Neural progenitor cell (in vitro differentiated cells): Measurements from ENCODE around the gene RBMX2.

Source experiments
- EZH2phosphoT487 ChIP-seq: fragments of 200-600 bp; sonication (generic); IDR thresholded peaks from 2 replicates; pipeline ENCODE4 v1.6.1; 2017; ENCODE audit warnings: antibody characterized with exemption
- TF ChIP-seq, protein P1 (sequence below): fragments of 200-600 bp; sonication (generic); IDR thresholded peaks from 2 replicates; pipeline ENCODE4 v1.5.1; 2017; ENCODE audit warnings: antibody characterized with exemption, mild to moderate bottlenecking

DNA sequence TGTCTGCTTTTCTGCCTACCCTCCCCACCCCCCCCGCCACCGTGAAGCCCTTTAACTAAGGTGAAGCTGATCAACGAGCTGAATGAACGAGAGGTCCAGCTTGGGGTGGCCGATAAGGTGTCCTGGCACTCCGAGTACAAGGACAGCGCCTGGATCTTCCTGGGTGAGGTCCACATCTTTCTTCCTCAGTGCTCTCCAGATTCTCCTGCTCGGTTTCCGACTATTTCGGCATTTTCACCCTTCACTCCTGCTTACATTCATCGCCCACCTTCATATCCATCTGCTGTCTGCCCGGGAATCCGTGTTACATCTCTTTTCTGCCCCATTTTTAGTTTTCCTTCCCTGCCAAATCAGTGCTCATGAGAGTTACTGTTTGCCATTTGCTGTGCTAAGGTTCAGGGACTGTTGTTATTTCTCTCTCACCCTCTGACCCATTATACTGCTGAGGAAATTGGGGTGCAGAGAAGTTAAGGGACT is 459 bp downstream of the RBMX2 start:
- TF ChIP-seq, protein P1, sequence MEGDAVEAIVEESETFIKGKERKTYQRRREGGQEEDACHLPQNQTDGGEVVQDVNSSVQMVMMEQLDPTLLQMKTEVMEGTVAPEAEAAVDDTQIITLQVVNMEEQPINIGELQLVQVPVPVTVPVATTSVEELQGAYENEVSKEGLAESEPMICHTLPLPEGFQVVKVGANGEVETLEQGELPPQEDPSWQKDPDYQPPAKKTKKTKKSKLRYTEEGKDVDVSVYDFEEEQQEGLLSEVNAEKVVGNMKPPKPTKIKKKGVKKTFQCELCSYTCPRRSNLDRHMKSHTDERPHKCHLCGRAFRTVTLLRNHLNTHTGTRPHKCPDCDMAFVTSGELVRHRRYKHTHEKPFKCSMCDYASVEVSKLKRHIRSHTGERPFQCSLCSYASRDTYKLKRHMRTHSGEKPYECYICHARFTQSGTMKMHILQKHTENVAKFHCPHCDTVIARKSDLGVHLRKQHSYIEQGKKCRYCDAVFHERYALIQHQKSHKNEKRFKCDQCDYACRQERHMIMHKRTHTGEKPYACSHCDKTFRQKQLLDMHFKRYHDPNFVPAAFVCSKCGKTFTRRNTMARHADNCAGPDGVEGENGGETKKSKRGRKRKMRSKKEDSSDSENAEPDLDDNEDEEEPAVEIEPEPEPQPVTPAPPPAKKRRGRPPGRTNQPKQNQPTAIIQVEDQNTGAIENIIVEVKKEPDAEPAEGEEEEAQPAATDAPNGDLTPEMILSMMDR: no peak
- no peak for TF ChIP-seq EZH2phosphoT487
